ENCODE measurements around the gene ZNF224. TPM values are rescaled to one million over a fixed set of nuclear protein-coding genes. Genes with fewer than 3 reads are reported as not detected.

ZNF224 gene
- total RNA-seq, 4 donors from 2014 or later, result 5.7 to 23.8 (median 8.2) TPM

GRCh38 chr19:44071824-44072542 is 22.2 kb upstream of the ZNF224 start, which contains the start of gene ZNF284:
Gene ZNF284 (plus strand): TSS chr19:44072159. CDS start chr19:44076390, 4,231 bp downstream.
- Histone ChIP-seq H3K4me1 (peaks cover 8 to 25% (median 9%) of the 10 kb centered on the region in 3 donors), H3K27ac (peak within 1 kb of the TSS; percentile 46 to 65 (median 61)), H3K9me3 (peaks cover 5 to 32% (median 27%) of the 10 kb centered on the region in 3 donors), H3K27me3 (no peaks in the 10 kb centered on the region), H3K36me3 (peaks cover 0 to 22% (median 0%) of the 10 kb centered on the region in 3 donors), H3K4me3 (peak within 1 kb of the TSS; percentile 40 to 85 (median 68))
- WGBS, 2 donors, result 0 to 9% methylated on average over 22 to 33 of the region's 40 CpGs
- TF ChIP-seq CTCF (IDR thresholded peaks at IDR 0.05) (no peak), POLR2A (IDR thresholded peaks at IDR 0.05) (no peak)
- intact Hi-C loops (cut with DNase I), result no loop called here
- DNase-seq, result peak; percentile 29

GRCh38 chr19:44072543-44073401 is 21.4 kb upstream of the ZNF224 start:
- Histone ChIP-seq H3K27me3 (no peaks in the 10 kb centered on the region), H3K9me3 (peaks cover 0 to 24% (median 19%) of the 10 kb centered on the region in 3 donors), H3K27ac (peak overlapping the region in 2 of 4 donors; percentile 57 to 65), H3K36me3 (peaks cover 0 to 20% (median 0%) of the 10 kb centered on the region in 3 donors), H3K4me1 (peaks cover 8 to 25% (median 9%) of the 10 kb centered on the region in 3 donors), H3K4me3 (peak overlapping the region; percentile 40 to 85 (median 68))
- no peak for TF ChIP-seq CTCF (IDR thresholded peaks at IDR 0.05)
- TF ChIP-seq POLR2A (IDR thresholded peaks at IDR 0.05), result no peak
- WGBS, 2 donors, result 12 to 16% methylated on average over 16 to 18 of the region's 18 CpGs
- intact Hi-C loops (cut with DNase I), result no loop called here
- DNase-seq, result no peak

- intact Hi-C loops (cut with DNase I), result no loop called here
- H3K27me3 ChIP-seq, result no peaks in the 10 kb centered on the region
- no peak for DNase-seq
- no peak overlapping the region for H3K4me3 ChIP-seq
- peaks cover 8 to 23% (median 8%) of the 10 kb centered on the region in 3 donors for H3K4me1 ChIP-seq
- 84 to 86% methylated on average over 2 of the region's 2 CpGs for WGBS, 2 donors
- TF ChIP-seq CTCF (IDR thresholded peaks at IDR 0.05) (no peak), POLR2A (IDR thresholded peaks at IDR 0.05) (no peak)
- peaks cover 0 to 3% (median 0%) of the 10 kb centered on the region in 3 donors for H3K9me3 ChIP-seq
- peaks cover 0 to 51% (median 4%) of the 10 kb centered on the region in 3 donors for H3K36me3 ChIP-seq
- no peak overlapping the region for H3K27ac ChIP-seq
These were observed 17.8 kb upstream of the ZNF224 start for GRCh38 chr19:44076325-44076724.

GRCh38 chr19:44092108-44092507 is 2.1 kb upstream of the ZNF224 start:
- 70% methylated on average over 4 of the region's 4 CpGs for WGBS, 2 donors
- H3K36me3 ChIP-seq, result peaks cover 0 to 24% (median 0%) of the 10 kb centered on the region in 3 donors
- no peak overlapping the region for H3K4me3 ChIP-seq
- TF ChIP-seq CTCF (IDR thresholded peaks at IDR 0.05), result no peak
- no peak for TF ChIP-seq POLR2A (IDR thresholded peaks at IDR 0.05)
- peaks cover 0 to under 1% (median 0%) of the 10 kb centered on the region in 3 donors for H3K9me3 ChIP-seq
- DNase-seq, result no peak
- no peaks in the 10 kb centered on the region for H3K27me3 ChIP-seq
- H3K27ac ChIP-seq, result no peak overlapping the region
- H3K4me1 ChIP-seq, result peaks cover 0 to 15% (median 2%) of the 10 kb centered on the region in 3 donors
- intact Hi-C loops (cut with DNase I), result no loop called here
